T47D (cell line): ENCODE results near the gene APLP1.
"Not testable (repeated sequence)": the region's sequence is repeated elsewhere in the genome, so short reads cannot be mapped to it uniquely, and the experiment has no call there.

Experiments
- DNase-seq, 2 experiments: peaks; one replicate each; pipeline versions ENCODE4 v3.0.0 to v3.0.0-alpha.2; 2011 to 2012; ENCODE audit warnings: low read depth in 1 of 2, low spot score in 1 of 2
- JUND ChIP-seq: IDR thresholded peaks from 2 replicates; pipeline ENCODE4 v1.6.1; 2012; ENCODE audit warnings: low read depth
- in situ Hi-C: cut with HindIII; loops from 2 replicates; pipeline ENCODE4 v1.10.0; 2016; ENCODE audit warnings: low sequenced_read_pairs, low pct_unique_long_range_greater_than_20kb

APLP1 gene

DNA sequence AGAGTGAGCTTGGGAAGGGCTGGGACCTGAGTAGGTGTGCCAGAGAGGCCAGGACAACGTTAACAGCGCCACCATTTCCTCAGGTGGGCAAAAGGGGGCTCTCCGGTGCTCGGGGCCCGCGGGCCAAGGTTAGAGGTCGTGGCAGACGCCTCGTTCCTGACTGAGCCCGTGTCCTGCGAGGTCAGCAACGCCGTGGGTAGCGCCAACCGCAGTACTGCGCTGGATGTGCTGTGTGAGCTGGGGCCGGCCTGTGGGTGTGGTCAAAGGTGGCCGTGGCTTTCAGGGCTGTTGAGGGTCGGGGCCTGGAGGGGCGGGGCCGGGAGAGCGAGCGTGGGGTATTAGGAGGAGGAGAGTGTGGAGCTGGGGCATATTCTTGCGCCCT, 7.9 kb upstream of the APLP1 start:
- in situ Hi-C loops = no loop called here

DNA sequence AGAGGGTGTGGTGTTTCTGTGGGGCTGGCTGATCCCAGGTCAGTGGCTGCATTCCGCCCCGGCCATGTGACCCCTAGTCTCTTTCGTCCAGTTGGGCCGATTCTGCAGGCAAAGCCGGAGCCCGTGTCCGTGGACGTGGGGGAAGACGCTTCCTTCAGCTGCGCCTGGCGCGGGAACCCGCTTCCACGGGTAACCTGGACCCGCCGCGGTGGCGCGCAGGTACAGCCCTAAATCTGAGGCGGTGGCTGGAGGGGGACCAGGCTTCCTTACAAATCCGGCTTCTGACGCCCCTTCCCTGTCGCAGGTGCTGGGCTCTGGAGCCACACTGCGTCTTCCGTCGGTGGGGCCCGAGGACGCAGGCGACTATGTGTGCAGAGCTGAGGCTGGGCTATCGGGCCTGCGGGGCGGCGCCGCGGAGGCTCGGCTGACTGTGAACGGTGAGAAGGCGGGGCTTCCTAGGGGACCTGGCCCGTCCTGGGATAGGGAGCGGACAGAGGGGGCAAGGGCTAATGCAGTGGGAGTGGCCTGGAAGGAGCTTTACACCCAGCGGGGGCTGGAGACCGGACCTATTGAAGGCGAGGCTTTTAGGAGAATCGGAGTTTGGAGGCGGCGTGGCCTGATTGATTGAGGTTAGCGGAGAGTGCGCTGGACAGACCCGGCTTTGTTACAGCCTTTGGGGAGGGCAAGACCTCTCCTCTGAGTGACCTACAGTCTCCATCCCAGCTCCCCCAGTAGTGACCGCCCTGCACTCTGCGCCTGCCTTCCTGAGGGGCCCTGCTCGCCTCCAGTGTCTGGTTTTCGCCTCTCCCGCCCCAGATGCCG, 7.3 kb upstream of the APLP1 start:
- in situ Hi-C loops = no loop called here
- no peak for TF ChIP-seq JUND
- no peak for DNase-seq

More for the DNA sequence above, 7.9 kb upstream of the APLP1 start:
- TF ChIP-seq JUND = no peak
- no peak for DNase-seq

DNA sequence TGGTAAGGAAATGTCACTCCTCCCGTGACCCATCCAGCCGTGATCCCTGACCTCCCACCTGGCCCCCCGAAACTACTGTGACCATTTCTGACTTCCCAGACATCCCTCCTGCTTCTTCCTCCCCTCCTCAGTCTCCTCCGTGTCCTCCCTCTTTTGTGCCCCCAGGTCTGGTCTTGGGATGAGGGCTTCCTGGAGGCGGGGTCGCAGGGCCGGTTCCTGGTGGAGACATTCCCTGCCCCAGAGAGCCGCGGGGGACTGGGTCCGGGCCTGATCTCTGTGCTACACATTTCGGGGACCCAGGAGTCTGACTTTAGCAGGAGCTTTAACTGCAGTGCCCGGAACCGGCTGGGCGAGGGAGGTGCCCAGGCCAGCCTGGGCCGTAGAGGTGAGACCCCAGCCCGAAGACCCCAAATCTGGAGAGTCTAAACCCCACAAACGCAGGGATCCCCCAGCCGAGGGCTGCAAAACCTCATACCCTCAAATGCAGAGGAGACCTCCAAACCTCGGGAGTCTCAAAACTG, 6.7 kb upstream of the APLP1 start:
- no peak for TF ChIP-seq JUND
- no peak for DNase-seq
- in situ Hi-C loops = no loop called here

DNA sequence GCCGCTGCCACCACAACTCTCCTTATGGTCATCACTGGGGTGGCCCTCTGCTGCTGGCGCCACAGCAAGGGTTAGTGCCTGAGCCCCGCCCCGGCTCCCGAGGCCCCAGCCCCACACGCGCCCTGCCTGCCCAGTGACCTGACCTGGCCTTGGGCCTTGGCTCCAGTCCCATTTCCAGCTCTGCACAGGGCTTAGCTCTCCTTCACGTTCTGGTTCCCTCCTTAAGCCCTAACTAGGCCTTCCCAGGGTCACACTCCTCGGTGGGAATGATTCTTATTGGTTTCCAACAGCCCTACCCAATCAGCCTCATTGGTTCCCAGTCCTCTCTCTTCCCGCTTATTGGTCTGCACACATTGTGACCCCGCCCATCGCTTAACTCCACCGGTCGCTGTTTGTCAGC, 5.8 kb upstream of the APLP1 start:
- peak in 1 of 2 experiments; percentile 7 for DNase-seq
- in situ Hi-C loops = no loop called here
- no peak for TF ChIP-seq JUND

DNA sequence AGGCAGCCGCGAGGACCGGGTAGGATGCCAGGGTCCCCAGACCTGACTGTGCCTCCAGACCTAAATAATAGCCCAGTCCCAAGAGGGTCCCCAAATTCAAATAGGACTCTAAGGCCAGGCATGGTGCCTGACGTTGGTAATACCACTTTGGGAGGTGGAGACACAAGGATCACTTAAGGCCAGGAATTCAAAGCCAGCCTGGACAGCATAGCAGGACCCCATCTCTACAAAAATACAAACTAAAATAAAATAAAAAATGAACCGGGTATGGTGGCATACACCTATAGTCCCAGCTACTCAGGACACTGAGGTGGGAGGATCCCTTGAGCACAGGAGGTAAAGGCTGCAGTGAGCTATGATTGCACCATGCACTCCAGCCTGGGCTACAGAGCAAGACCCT, 5.4 kb upstream of the APLP1 start:
- DNase-seq = no peak
- in situ Hi-C loops = no loop called here
- no peak for TF ChIP-seq JUND

DNA sequence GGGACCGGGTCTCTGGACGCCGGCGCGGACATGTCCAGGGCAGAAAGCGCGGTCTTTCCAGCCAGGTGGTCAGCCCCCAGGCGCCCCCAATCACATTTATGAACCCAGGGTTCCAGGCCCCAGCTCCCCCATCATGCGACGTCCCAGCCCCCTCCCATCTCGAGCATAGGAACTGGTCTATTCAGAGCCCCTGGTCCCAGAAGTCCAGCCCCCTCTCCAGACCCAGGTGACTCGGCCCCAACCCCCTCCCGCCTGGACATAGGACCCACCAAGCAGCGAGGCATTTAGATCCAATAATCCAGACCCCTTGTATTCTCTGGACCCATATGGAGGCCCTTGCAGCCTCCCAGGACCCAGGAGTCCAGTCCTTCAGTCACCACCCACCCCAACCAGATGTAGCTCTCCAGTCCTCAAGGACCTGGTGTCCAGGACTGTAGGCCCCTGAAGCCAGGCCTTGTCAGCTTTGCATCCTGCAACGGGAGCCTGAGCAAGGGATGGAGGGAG, 501 bp downstream of the APLP1 start:
- in situ Hi-C loops = no loop called here
- no peak for DNase-seq
- no peak for TF ChIP-seq JUND

DNA sequence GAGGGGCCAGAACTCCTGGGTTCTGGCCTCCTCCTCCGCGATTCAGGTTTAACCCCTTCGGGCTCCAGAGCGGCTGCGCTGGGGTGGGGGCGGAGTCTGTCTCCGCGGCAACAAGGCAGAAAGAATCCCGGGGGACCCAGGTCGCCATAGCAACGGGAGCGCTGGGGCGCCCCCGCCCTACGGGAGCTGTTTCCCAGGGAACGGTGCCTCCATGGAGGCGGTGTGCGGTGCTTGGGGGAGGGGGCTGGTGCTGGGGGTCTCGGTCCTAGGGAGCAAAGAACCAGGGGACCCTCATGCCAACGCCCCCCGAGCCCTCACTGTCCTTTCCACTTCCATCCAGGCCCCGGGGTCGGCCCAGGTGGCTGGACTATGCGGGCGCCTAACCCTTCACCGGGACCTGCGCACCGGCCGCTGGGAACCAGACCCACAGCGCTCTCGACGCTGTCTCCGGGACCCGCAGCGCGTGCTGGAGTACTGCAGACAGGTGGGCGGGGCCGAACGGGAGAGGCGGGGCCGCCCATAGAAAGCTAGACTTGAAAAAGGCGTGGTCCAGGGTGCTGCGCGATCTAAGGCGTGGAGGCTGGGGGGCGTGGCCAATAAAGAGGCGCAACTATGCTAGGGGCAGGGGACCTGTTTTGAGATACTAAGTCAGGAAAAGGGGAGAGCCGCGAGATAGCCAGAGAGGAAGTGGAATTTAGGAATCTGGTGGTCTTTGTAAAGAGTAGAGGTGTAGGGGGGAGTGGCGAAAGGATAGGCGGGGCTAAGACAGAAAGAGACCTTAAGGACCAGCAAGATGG, 1.2 kb downstream of the APLP1 start:
- in situ Hi-C loops = no loop called here

DNA sequence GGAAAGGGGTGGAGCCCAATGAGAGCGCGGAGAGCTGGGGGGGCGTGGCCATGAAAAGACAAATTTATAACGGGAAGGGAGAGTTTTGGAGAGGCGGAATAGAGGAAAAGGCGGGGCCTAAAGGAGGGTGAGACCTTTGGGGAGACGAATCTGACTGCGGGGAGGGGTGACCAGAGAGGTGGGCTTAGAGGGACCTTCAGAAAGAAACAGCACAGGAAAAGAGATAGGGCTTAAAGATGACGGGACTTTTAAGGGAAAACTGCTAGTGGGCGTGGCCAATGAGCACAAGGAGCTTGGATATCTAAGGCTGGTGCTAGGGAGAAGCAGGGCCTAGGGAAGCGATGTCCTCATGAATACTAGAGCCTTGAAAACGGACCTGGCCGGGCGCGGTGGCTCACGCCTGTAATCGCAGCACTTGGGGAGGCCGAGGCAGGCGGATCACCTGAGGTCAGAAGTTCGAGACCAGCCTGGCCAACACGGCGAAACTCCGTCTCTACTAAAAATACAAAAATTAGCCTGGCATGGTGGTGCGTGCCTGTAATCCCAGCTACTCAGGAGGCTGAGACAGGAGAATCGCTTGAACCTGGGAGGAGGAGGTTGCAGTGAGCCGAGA, 1.9 kb downstream of the APLP1 start:
- in situ Hi-C loops = not testable (repeated sequence)
- peak in 1 of 2 experiments; percentile 86 for DNase-seq

More for the DNA sequence above, 1.2 kb downstream of the APLP1 start:
- peak; percentile 55 to 93 for DNase-seq
- no peak for TF ChIP-seq JUND

DNA sequence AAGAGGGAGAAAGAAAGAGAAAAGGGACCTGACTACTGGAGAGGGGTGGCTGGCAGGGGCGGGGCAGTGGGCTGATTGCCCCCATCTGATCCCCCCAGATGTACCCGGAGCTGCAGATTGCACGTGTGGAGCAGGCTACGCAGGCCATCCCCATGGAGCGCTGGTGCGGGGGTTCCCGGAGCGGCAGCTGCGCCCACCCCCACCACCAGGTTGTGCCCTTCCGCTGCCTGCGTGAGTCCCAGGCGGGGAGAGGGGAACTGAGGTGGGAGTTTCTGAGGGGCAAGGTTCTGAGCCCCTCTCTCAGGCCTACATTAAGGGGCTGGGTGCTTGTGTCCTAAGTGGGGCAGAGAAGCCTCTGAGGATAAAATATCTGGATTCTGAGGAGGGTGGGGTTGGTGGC, 2.4 kb downstream of the APLP1 start:
- DNase-seq = no peak
- in situ Hi-C loops = no loop called here

DNA sequence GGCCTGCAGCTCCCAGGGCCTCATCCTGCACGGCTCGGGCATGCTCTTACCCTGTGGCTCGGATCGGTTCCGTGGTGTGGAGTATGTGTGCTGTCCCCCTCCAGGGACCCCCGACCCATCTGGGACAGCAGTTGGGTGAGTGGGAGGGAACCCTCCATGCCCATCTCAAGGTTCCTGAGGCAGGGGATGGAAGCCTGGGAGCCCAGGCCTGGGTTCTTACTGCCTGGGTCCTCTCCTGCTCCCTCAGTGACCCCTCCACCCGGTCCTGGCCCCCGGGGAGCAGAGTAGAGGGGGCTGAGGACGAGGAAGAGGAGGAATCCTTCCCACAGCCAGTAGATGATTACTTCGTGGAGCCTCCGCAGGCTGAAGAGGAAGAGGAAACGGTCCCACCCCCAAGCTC, 3.2 kb downstream of the APLP1 start:
- TF ChIP-seq JUND = no peak
- in situ Hi-C loops = no loop called here
- DNase-seq = no peak

More for the DNA sequence above, 2.4 kb downstream of the APLP1 start:
- no peak for TF ChIP-seq JUND

DNA sequence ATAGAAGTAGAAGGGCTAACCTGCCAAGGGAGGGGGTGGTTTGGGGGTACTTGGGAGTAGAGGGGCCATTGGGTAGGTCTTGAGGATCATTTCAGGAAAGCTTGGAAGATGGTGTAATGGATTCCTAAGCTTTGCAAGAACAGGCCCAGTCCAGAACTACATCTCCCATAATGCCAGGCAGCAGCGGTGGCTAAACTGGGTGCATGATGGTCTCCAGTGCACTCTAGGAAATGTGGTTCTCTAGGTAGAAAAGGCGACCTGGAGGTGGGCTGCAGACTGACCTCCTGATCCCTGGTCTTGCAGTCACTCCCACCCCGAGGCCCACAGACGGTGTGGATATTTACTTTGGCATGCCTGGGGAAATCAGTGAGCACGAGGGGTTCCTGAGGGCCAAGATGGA, 3.8 kb downstream of the APLP1 start:
- no peak for DNase-seq
- no peak for TF ChIP-seq JUND

DNA sequence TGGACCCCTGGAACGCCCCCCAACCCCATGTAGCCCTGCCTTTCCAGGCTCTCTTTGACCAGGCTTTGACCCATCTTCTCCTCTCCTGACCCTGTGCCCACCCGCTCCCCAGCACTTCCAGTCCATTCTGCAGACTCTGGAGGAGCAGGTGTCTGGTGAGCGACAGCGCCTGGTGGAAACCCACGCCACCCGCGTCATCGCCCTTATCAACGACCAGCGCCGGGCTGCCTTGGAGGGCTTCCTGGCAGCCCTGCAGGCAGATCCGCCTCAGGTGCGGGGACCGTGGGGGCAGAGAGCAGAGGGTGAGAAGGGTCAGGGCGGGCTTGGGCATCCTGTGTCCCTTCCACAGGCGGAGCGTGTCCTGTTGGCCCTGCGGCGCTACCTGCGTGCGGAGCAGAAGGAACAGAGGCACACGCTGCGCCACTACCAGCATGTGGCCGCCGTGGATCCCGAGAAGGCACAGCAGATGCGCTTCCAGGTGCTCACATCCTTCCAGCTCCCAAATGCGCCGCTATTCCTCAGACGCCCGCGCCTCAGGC, 6.1 kb downstream of the APLP1 start:
- in situ Hi-C loops = no loop called here
- no peak for TF ChIP-seq JUND
- DNase-seq = no peak

More for the DNA sequence above, 3.8 kb downstream of the APLP1 start:
- in situ Hi-C loops = no loop called here

DNA sequence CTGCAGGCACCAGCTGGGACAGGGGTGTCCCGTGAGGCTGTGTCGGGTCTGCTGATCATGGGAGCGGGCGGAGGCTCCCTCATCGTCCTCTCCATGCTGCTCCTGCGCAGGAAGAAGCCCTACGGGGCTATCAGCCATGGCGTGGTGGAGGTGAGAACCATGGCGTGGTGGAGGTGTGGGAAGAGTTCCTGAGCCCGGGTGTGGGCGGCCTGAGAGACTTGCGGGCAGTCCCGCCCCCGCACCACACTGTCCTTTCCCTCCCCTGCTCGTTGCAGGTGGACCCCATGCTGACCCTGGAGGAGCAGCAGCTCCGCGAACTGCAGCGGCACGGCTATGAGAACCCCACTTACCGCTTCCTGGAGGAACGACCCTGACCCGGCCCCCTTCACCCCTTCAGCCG, 10.7 kb downstream of the APLP1 start:
- in situ Hi-C loops = no loop called here
- DNase-seq = no peak
- no peak for TF ChIP-seq JUND
